H4 (cell line): ENCODE measurements around the gene C1S. TPM values are rescaled to one million over a fixed set of nuclear protein-coding genes. Genes with fewer than 3 reads are reported as not detected.
"Not testable (repeated sequence)": the region's sequence is repeated elsewhere in the genome, so short reads cannot be mapped to it uniquely, and the experiment has no call there.

Experiments
- DNase-seq: peaks from one replicate; pipeline ENCODE4 v3.0.0-alpha.2; 2015; ENCODE audit warnings: low spot score
- total RNA-seq: library from RNA; depleted of rRNA; stranded (reverse); fragments of >200 nt; shearing (Covaris generic); gene quantifications from 2 replicates; pipeline ENCODE4 v1.2.3, GENCODE V29; 2014

C1S gene
- total RNA-seq, 1 experiment from 2014 or later = 88.1 TPM

- DNase-seq = no peak
Observed at GRCh38 chr12:7102582-7102981, 42.1 kb downstream of the C1S start.

- no peak for DNase-seq
Observed at GRCh38 chr12:7103837-7104584, 43.5 kb downstream of the C1S start.

- DNase-seq = no peak
Observed at GRCh38 chr12:7106082-7106481, 45.6 kb downstream of the C1S start.

- not testable (repeated sequence) for DNase-seq
Observed at GRCh38 chr12:7107181-7107580, 46.7 kb downstream of the C1S start.

GRCh38 chr12:7107636-7108002, 47.1 kb downstream of the C1S start:
- no peak for DNase-seq

DNA sequence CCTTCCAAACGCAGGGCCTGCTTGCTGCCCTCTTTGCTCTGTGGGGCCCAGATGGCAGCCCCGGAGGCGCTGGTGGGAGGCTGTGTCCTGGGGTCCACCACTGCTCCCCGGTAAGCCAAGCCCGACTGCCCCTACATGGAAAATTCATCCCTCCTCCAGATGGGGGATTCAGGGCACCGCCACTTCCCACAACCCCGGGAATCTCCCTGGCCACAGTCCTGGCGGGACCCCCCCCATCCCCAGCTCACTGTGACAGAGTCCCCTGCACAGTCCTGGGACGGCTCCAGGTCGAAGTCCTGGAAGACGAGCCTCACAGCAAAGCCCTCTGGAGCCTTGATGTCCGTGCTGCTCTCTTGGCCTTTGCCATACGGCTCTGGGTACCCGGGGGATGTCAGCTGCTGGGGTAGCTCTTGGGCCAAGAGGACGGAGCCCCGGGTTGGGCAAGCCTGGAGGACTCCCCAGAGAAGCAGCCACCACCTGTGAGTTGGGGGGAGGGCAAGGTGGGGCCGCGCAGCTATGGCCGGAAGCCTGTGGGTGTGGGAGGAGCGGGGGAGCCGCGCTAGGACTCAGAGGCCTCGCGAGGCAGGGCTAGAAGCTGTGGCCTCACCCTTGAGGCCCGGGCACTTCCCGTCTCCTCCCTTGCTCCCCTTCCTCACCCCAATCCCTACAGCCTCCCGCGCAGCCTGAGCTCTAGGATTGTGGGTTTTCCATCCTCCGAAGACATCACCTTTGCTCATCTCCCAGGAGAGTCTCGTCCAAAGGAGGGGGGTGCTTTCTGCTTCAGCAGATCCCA, 47.7 kb downstream of the C1S start:
- peak; percentile 87 for DNase-seq

DNA sequence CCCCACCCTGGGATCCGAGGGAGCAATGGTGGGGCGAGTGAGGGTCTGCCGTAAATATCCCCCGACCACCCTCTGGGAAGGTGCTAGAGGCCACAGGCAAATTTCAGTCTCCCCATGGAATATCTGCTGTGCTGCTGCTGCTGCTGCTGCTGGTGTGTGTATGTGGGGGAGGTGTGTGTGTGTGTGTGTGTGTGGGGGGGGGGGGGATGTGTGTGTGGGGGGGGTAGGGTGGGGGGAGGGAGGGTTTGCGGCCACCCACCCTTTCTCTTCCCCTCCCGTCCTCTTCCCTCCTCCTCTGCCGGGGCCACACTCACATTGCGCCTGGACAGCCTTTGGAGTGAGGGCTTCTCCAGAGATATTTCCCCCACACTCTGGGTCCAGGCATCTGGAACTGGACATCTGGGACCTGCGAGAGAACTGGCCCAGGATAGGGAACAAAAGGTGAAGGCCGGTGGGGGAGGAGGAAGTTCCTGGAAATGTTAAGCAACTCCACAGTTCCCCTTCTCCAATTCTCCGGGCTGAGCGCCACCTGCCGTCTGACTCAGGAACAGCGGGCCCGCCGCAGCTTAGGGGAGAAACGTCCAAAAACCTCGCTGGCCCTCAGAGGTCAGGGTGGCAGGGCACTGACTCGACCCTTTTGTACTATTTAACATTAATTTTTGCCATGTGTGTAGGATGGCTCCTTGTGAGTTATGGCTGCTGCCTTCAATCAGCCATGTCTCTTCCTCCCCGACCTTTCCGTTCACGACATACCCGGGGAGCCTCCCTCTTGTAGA, 48.5 kb downstream of the C1S start, which contains the start of gene C1RL:
C1RL (minus strand) TSS at position 419 of the 776 bp plus-strand sequence; CDS start at position 385, 34 bp downstream.
- peak; percentile 87 for DNase-seq

DNA sequence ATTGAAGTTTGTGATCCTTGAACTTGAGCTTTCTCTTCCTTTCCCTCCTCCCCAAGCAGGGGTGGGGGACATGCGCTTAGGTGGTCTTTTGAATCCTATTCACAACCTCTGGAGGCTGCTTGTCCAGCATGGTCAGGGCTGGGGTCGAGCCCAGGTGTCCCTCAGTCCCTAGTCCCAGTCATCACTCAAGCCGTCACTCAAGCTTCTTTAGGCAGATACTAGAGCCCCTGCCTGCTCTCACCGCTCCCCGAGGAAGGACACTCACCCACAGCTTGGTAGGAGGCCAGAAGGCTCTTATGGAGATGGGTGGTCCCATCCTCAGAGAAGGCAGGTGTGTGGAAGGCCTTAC, 49.0 kb downstream of the C1S start:
- no peak for DNase-seq

GRCh38 chr12:7110661-7111060, 50.1 kb downstream of the C1S start:
- no peak for DNase-seq

DNA sequence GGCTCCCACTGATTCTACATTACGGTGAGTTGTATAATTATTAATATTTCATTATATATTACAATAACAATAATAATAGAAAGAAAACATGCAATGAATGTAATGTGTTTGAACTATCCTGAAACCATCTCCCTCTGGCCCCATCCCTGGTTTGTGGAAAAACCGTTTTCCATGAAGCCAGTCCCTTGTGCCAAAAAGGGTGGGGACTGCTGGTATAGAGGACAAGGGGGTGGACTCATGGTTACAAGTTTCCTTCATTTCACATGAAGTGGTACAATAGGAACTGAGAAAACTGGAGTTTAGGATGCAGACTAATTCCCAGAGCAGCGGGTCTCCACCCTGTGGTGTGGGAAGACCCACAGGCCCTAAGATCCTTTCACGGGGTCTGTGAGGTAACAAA, 51.5 kb downstream of the C1S start:
- DNase-seq = no peak

- peak; percentile 33 for DNase-seq
Observed at GRCh38 chr12:7113389-7113871, 52.9 kb downstream of the C1S start.

GRCh38 chr12:7114008-7114407, 53.5 kb downstream of the C1S start:
- DNase-seq = no peak

GRCh38 chr12:7114851-7115250, 54.3 kb downstream of the C1S start:
- no peak for DNase-seq

- no peak for DNase-seq
Observed at GRCh38 chr12:7116196-7116595, 55.7 kb downstream of the C1S start.

DNA sequence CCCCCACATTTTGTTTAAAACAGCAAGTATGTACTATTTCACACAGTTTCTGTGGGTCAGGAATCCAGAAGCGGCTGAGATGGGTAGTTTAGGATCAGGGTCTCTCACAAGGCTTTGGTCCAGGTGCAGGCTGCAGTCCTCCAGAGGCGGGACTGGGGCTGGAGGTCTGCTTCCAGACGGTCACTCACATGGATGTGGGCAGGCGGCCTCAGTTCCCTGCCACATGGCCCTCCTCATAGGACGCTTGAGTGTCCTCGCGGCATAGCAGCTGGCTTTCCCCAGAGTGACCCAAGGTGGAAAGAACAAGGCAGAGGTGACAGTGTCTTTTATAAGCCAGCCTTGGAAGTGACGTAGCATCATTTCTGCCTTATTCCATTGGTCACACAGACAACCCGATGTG, 56.4 kb downstream of the C1S start:
- no peak for DNase-seq

- DNase-seq = no peak
Observed at GRCh38 chr12:7117670-7118069, 57.2 kb downstream of the C1S start.

- DNase-seq = no peak
Observed at GRCh38 chr12:7118881-7119280, 58.4 kb downstream of the C1S start.

DNA sequence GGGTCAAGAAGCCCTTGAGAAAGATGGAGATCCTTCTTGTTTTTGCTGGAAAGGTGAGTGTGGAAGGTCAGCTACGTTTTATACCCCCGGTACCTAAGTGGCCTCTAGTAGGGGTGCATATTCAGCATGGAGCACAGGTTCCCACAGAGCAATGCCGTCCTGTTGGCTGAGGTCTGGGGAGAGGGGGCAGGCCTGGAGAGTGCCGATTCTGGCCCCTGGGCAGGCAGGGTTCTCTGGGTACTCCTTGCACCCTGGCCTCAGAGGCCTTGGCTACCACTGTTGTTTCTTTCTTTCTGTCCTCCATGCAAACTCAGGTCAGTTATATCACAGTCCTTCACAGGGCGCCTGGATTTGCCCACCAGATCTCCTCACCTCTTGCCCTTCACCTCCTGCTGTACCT, 59.6 kb downstream of the C1S start:
- no peak for DNase-seq
